Stimulated activated CD8-positive, alpha-beta memory T cell treated with anti-CD3 and anti-CD28 coated beads, Interleukin-12 subunit alpha, Interleukin-12 subunit beta, amount 100 ng/mL, for 24 hours (primary cell): ENCODE data around the gene ABHD2.
"Not testable (repeated sequence)": the region's sequence is repeated elsewhere in the genome, so short reads cannot be mapped to it uniquely, and the experiment has no call there.

Experiments used
- DNase-seq: peaks from one replicate; pipeline ENCODE4 v3.0.0-alpha.2; 2020; ENCODE audit errors: extremely low read depth

Gene ABHD2

GRCh38 chr15:89075101-89075640, 13.1 kb upstream of the ABHD2 start:
- no peak for DNase-seq

- DNase-seq, result no peak
Observed at GRCh38 chr15:89075846-89076245, 12.4 kb upstream of the ABHD2 start.

- DNase-seq, result no peak
Observed at GRCh38 chr15:89077750-89078149, 10.5 kb upstream of the ABHD2 start.

- DNase-seq, result no peak
Observed at GRCh38 chr15:89078851-89079810, 9.1 kb upstream of the ABHD2 start.

- no peak for DNase-seq
Observed at GRCh38 chr15:89081878-89082277, 6.4 kb upstream of the ABHD2 start.

GRCh38 chr15:89083246-89083645, 5.0 kb upstream of the ABHD2 start:
- no peak for DNase-seq

- DNase-seq, result no peak
Observed at GRCh38 chr15:89085289-89085926, 2.8 kb upstream of the ABHD2 start.

- DNase-seq, result not testable (repeated sequence)
Observed at GRCh38 chr15:89085933-89086332, 2.3 kb upstream of the ABHD2 start.

GRCh38 chr15:89086390-89086789, 1.9 kb upstream of the ABHD2 start:
- not testable (repeated sequence) for DNase-seq

GRCh38 chr15:89087161-89087829, 961 bp upstream of the ABHD2 start:
- no peak for DNase-seq

- no peak for DNase-seq
Observed at GRCh38 chr15:89088605-89089315, 504 bp downstream of the ABHD2 start.

- DNase-seq, result no peak
Observed at GRCh38 chr15:89089316-89090230, 1.3 kb downstream of the ABHD2 start.

- DNase-seq, result no peak
Observed at GRCh38 chr15:89090791-89091626, 2.8 kb downstream of the ABHD2 start.

GRCh38 chr15:89091627-89092220, 3.5 kb downstream of the ABHD2 start:
- DNase-seq, result no peak

- no peak for DNase-seq
Observed at GRCh38 chr15:89093509-89093908, 5.3 kb downstream of the ABHD2 start.

GRCh38 chr15:89095073-89095472, 6.8 kb downstream of the ABHD2 start:
- no peak for DNase-seq

- DNase-seq, result no peak
Observed at GRCh38 chr15:89095556-89095955, 7.3 kb downstream of the ABHD2 start.

GRCh38 chr15:89096664-89097063, 8.4 kb downstream of the ABHD2 start:
- no peak for DNase-seq

- DNase-seq, result no peak
Observed at GRCh38 chr15:89097313-89097712, 9.1 kb downstream of the ABHD2 start.
